ENCODE measurements around the gene KLB.

GRCh38 chr4:39441593-39441992 is 34.9 kb downstream of the KLB start:
- TF ChIP-seq REST (IDR thresholded peaks at IDR 0.05; ENCODE audit: insufficient replicate concordance, low read depth): no peak
- TF ChIP-seq POLR2AphosphoS5 (IDR thresholded peaks at IDR 0.05; ENCODE audit: low read depth): no peak
- TF ChIP-seq CTCF (IDR thresholded peaks at IDR 0.05; ENCODE audit: insufficient read depth, low read length): no peak
- no peak for TF ChIP-seq GABPA (IDR thresholded peaks at IDR 0.05; ENCODE audit: low read depth)
